ENCODE data around the gene CLIC3.

The CLIC3 gene

DNA sequence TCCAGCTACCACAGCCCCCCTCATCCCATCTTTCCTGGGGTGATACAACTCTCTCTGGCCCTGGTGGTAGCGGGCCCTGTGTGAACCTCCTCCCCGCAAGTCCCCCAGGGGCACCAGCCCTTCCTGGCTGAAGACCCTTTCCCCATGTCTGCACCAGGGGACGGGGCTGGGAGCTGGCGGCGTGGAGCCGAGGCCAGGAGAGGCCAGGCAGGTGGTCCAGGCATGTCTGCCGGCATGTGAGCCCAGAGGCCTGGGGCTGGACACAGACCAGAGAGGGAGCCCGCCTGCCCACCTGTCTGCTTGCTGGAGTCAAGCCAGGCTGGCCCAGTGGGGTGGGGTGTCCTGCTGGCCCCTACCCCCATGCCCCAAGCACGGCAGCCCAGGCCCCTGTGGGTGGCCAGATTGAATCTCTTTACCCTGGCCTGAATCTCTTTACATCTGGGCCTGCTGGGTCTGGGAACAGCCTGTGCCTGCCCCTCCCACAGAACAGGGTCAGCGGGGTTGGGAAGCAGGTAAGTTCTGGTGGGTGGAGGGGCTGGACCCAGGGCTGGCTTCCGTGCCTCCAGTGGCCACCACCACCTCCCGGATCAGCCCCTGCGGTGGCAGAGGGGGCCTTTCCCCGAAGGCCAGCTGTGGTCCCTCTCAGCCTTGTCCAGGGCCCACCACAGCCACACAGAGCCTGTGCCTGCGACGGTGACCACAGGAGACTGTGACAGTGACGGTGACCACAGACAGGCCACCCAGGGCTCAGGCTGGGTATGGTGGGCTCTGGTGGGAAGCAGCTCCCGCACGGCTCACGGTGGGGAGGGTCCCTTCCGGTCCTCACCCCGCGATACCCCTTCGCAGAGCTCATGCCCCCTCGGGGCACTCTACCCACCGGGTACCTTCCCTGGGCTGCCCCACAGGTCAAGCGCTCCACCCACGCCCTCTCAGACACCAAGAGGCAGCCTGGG, 37.2 kb downstream of the CLIC3 start:
- FAIRE-seq = no peak
- TF ChIP-seq, protein P1, sequence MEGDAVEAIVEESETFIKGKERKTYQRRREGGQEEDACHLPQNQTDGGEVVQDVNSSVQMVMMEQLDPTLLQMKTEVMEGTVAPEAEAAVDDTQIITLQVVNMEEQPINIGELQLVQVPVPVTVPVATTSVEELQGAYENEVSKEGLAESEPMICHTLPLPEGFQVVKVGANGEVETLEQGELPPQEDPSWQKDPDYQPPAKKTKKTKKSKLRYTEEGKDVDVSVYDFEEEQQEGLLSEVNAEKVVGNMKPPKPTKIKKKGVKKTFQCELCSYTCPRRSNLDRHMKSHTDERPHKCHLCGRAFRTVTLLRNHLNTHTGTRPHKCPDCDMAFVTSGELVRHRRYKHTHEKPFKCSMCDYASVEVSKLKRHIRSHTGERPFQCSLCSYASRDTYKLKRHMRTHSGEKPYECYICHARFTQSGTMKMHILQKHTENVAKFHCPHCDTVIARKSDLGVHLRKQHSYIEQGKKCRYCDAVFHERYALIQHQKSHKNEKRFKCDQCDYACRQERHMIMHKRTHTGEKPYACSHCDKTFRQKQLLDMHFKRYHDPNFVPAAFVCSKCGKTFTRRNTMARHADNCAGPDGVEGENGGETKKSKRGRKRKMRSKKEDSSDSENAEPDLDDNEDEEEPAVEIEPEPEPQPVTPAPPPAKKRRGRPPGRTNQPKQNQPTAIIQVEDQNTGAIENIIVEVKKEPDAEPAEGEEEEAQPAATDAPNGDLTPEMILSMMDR (IDR thresholded peaks at IDR 0.05; ENCODE audit: insufficient read depth, missing control alignments) = no peak
- no peak for DNase-seq (ENCODE audit: insufficient read length, low spot score)

DNA sequence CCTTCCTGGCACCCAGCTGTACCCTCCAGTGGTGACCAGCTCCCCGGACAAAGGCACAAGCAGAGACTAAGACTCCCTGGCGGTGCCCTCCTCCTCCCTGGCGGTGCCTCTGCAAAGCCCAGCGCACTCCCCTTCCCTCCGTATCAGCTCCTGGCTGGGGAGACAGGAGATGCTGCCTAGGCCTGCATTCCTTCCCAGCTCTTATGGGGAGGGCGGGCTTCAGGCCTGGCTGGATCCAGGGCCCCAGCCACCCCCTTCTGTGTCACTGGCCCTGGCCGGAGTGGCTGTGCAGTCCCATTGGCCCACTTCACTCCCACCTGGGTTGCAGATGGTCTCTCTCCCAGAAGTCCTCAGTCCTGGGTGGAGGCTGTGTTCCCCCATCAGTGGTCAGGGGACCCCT, 37.9 kb downstream of the CLIC3 start:
- no peak for FAIRE-seq
- TF ChIP-seq, protein P1 (IDR thresholded peaks at IDR 0.05; ENCODE audit: insufficient read depth, missing control alignments) = no peak
- DNase-seq (ENCODE audit: insufficient read length, low spot score) = no peak

DNA sequence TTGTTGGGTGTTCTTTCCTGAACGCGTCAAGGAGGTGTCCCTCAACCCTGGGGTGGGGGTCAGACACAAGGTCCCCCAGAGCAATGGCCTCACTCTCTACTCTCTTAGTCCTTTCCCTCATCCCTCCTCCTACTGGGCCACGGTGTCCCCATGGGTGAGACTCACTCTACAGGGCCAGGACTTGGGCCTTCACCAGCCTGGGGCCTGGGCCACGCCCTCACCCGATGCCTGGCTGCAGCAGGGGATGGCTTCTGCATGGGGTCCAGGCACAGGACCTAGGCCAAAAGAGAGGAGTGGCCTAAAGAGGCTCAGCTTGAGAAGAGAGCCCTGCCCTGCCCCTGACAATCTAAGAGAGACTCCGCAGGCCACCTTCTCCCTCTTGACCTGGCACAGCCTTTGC, 38.5 kb downstream of the CLIC3 start:
- TF ChIP-seq, protein P1 (IDR thresholded peaks at IDR 0.05; ENCODE audit: insufficient read depth, missing control alignments) = no peak
- DNase-seq (ENCODE audit: insufficient read length, low spot score) = no peak
- FAIRE-seq = no peak

DNA sequence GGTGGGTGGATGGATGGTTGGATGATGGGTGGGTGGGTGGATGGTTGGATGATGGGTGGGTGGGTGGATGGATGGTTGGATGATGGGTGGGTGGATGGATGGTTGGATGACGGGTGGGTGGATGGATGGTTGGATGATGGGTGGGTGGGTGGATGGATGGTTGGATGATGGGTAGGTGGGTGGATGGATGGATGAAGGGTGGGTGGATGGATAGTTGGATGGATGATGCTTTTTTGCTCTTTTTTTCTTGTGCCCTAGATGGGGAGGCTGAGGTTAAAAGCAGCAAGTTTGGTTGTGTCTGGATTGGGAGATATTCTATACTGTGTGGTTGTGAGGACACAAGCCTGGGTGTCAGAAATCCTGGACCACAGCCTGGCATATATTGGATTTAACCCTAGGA, 38.9 kb downstream of the CLIC3 start:
- FAIRE-seq = no peak
- DNase-seq (ENCODE audit: insufficient read length, low spot score) = no peak
- TF ChIP-seq, protein P1 (IDR thresholded peaks at IDR 0.05; ENCODE audit: insufficient read depth, missing control alignments) = no peak

DNA sequence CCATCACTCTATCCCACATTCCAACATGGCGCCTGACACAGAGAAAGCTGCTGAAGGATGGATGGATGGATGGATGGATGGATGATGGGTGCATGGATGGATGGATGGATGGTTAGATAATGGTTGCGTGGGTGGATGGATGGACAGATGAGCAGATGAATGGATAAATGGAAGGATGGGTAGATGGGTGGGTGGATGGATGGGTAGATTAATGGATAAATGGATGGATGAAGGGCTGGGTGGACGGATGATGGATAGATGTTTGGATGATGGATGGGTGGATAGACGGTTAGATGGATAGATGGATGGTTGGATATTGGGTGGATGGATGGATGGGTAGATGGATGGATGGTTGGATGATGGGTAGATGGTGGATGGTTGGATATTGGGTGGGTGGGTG, 39.8 kb downstream of the CLIC3 start:
- TF ChIP-seq, protein P1 (IDR thresholded peaks at IDR 0.05; ENCODE audit: insufficient read depth, missing control alignments) = no peak
- DNase-seq (ENCODE audit: insufficient read length, low spot score) = no peak
- no peak for FAIRE-seq

DNA sequence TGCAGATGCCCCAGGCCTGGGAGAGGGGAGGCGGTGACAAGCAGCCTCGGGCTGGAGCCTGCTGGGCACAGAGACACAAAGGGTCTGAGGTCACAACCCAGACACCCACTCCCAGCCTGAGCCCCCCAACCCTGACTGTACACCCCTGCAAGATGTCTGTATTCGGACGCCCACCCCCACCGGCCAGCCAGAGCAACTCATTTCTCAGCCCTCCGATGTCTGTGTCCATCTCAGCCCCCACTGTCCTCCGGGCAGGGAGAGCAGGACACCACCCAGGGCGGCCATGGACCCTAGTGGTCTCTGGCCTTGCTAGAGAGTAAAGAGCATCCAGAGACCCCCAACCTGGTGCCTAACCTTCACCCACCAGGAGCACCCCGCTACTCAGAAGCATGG, 40.4 kb downstream of the CLIC3 start:
- TF ChIP-seq, protein P1 (IDR thresholded peaks at IDR 0.05; ENCODE audit: insufficient read depth, missing control alignments) = no peak
- no peak for FAIRE-seq
- DNase-seq (ENCODE audit: insufficient read length, low spot score) = no peak
